HepG2 (cell line): Measurements from ENCODE around the gene PRR12. TPM values are rescaled to one million over a fixed set of nuclear protein-coding genes. Genes with fewer than 3 reads are reported as not detected.

Experiments
- ATAC-seq: fragments of 200-7000 bp; cut with Tn5 transposase; 3 replicates; pipeline ENCODE4 v1.9.1; 2020; ENCODE audit warnings: mild to moderate bottlenecking, moderate library complexity
- BruUV-seq: library from RNA; stranded (reverse); fragments of 400-500 nt; replicated peaks from 2 replicates; lab custom pipeline; 2021; lab: Mats Ljungman, UMichigan
- CTCF ChIA-PET: fragments of 300-600 bp; formaldehyde crosslinking; extraction: SDS; loops from one replicate; lab custom pipeline; 2021; ENCODE audit warnings: low total read pairs, inconsistent platforms, low intra/inter-chr PET ratio; lab: Yijun Ruan, JAX
- POLR2A ChIA-PET: fragments of 350-600 bp; sonication (Branson Sonifier 250); formaldehyde crosslinking; loops from one replicate; lab custom pipeline; 2020; ENCODE audit warnings: antibody characterized with exemption, inconsistent platforms; lab: Yijun Ruan, JAX
- DNase-seq: peaks from one replicate; pipeline ENCODE4 v3.0.0-alpha.2; 2015; ENCODE audit warnings: low spot score
- FAIRE-seq: peaks from 3 replicates; lab custom pipeline; 2011; peaks lifted over from hg19 to GRCh38; lab: Jason Lieb, UNC
- H2AFZ ChIP-seq: one replicate; pipeline ENCODE4 v1.6.1; 2011; ENCODE audit warnings: low read length, inconsistent platforms
- H3K27ac ChIP-seq: fragments of 300-600 bp; 3 replicates; pipeline ENCODE4 v1.8.0; 2011; ENCODE audit warnings: mixed run types, mild to moderate bottlenecking, mixed read lengths, low read length, inconsistent platforms; ENCODE audit not compliant: insufficient read depth; ENCODE audit errors: extremely low read length
- H3K27me3 ChIP-seq, 2 experiments: fragments of 200-600 bp in 1 of 2; 2 replicates in 1 of 2; 3 replicates in 1 of 2; pipeline versions ENCODE4 v1.6.0 to v1.8.0; 2011; ENCODE audit warnings: low read length in 2 of 2, mild to moderate bottlenecking in 2 of 2, moderate library complexity in 2 of 2, inconsistent platforms in 1 of 2; ENCODE audit not compliant: insufficient read depth in 2 of 2, control insufficient read depth in 1 of 2
- H3K36me3 ChIP-seq, 2 experiments: fragments of 200-600 bp in 1 of 2; replicated peaks in 1 of 2; 2 replicates in 1 of 2; 3 replicates in 1 of 2; pipeline versions ENCODE4 v1.5.1 to v1.8.0; 2011; ENCODE audit warnings: low read length in 2 of 2, inconsistent platforms in 1 of 2; ENCODE audit not compliant: insufficient read depth in 2 of 2, control insufficient read depth in 1 of 2
- H3K4me1 ChIP-seq: 2 replicates; pipeline ENCODE4 v1.5.1; 2012; ENCODE audit warnings: low read length, inconsistent platforms; ENCODE audit not compliant: insufficient read depth
- H3K4me2 ChIP-seq: 2 replicates; pipeline ENCODE4 v1.6.0; 2011; ENCODE audit warnings: low read depth, low read length, inconsistent platforms
- H3K4me3 ChIP-seq, 3 experiments: fragments of 200-600 bp in 1 of 3; sonication (generic), shearing (Covaris generic) in 1 of 3; replicated peaks in 1 of 3; 2 replicates each; pipeline ENCODE4 v1.5.1; 2011 to 2016; ENCODE audit warnings: low read length in 3 of 3, inconsistent platforms in 2 of 3, low read depth in 2 of 3, mild to moderate bottlenecking in 2 of 3, control low read depth in 1 of 3, mixed read lengths in 1 of 3; ENCODE audit not compliant: insufficient read depth in 1 of 3
- H3K79me2 ChIP-seq: one replicate; pipeline ENCODE4 v1.6.1; 2011; ENCODE audit warnings: low read length, inconsistent platforms; ENCODE audit not compliant: insufficient read depth
- H3K9ac ChIP-seq: 2 replicates; pipeline ENCODE4 v1.6.0; 2011; ENCODE audit warnings: mild to moderate bottlenecking, low read depth, low read length, inconsistent platforms; ENCODE audit not compliant: insufficient read depth
- H3K9me3 ChIP-seq: 2 replicates; pipeline ENCODE4 v1.5.1; 2012; ENCODE audit warnings: mild to moderate bottlenecking, low read length
- H4K20me1 ChIP-seq: 2 replicates; pipeline ENCODE4 v1.6.0; 2011; ENCODE audit warnings: inconsistent platforms, mild to moderate bottlenecking, low read length, moderate library complexity; ENCODE audit not compliant: insufficient read depth
- BCL6 ChIP-seq: IDR thresholded peaks from 2 replicates; pipeline ENCODE4 v1.6.1; 2016; ENCODE audit warnings: missing genetic modification reagents, missing compliant biosample characterization
- IRX3 ChIP-seq: sonication (generic); formaldehyde crosslinking; IDR thresholded peaks from 2 replicates; pipeline ENCODE4 v1.8.1; 2023; ENCODE audit warnings: mild to moderate bottlenecking, low read depth, missing genetic modification reagents, borderline replicate concordance
- KMT2A ChIP-seq: sonication (generic); formaldehyde crosslinking; IDR thresholded peaks from 2 replicates; pipeline ENCODE4 v1.4.0; 2020; ENCODE audit warnings: missing genetic modification reagents
- MXD4 ChIP-seq: IDR thresholded peaks from 2 replicates; pipeline ENCODE4 v1.6.1; 2016; ENCODE audit warnings: mild to moderate bottlenecking, missing biosample characterization, missing genetic modification reagents
- RARA ChIP-seq: IDR thresholded peaks from 2 replicates; pipeline ENCODE4 v1.6.1; 2016; ENCODE audit warnings: missing genetic modification reagents, missing compliant biosample characterization
- SRF ChIP-seq: IDR thresholded peaks from 2 replicates; pipeline ENCODE4 v1.6.1; 2011; ENCODE audit warnings: mild to moderate bottlenecking, low read depth, low read length, moderate library complexity
- ZNF143 ChIP-seq: sonication (generic); formaldehyde crosslinking; IDR thresholded peaks from 2 replicates; pipeline ENCODE4 v1.4.0; 2020; ENCODE audit warnings: missing genetic modification reagents
- ZNF230 ChIP-seq: sonication (generic); formaldehyde crosslinking; IDR thresholded peaks from 2 replicates; pipeline ENCODE4 v1.4.0; 2020; ENCODE audit warnings: mild to moderate bottlenecking, missing genetic modification reagents
- ZNF543 ChIP-seq: sonication (generic); formaldehyde crosslinking; IDR thresholded peaks from 2 replicates; pipeline ENCODE4 v1.4.0; 2020; ENCODE audit warnings: mild to moderate bottlenecking, missing genetic modification reagents
- WGBS: methylation state at CpG from one replicate; pipeline ENCODE4 v1.1.6; 2017; ENCODE audit warnings: low lambda C conversion rate; 5-methylcytosine and 5-hydroxymethylcytosine counted together
- in situ Hi-C: cut with HindIII; loops from 2 replicates; pipeline ENCODE4 v1.10.0; 2017; ENCODE audit warnings: low pct_unique_long_range_greater_than_20kb; ENCODE audit not compliant: extremely low pct_ligation_motif_present
- intact Hi-C: fragments of 100-400 bp; cut with micrococcal nuclease; formaldehyde crosslinking; loops from one replicate; pipeline ENCODE4 v1.10.0; 2022; ENCODE audit not compliant: unreplicated experiment
- polyA plus RNA-seq, 8 experiments: library from polyadenylated mRNA; depleted of rRNA in 3 of 8; stranded (reverse) in 7 of 8; unstranded in 1 of 8; fragments of >200 nt; fragmentation: Illumina TruSeq in 4 of 8; extraction: Trizol in 4 of 8; gene quantifications; 2 replicates each; pipeline versions ENCODE4 v1.2.1 to v1.2.3, GENCODE V29; 2011 to 2016; ENCODE audit warnings: low read depth in 4 of 8, missing spikeins in 1 of 8, mixed read lengths in 1 of 8; ENCODE audit not compliant: insufficient read depth in 1 of 8
- total RNA-seq, 5 experiments: library from RNA; depleted of rRNA; stranded (reverse); fragments of >200 nt; fragmentation: Illumina TruSeq; extraction: Trizol; gene quantifications; 2 replicates each; pipeline ENCODE4 v1.2.3, GENCODE V29; 2016; ENCODE audit warnings: low read depth in 1 of 5
- TF ChIP-seq, protein P1 (sequence below): IDR thresholded peaks from 2 replicates; pipeline ENCODE4 v1.6.1; 2012; ENCODE audit warnings: inconsistent platforms
- TF ChIP-seq, protein P2 (sequence below): sonication (generic); formaldehyde crosslinking; IDR thresholded peaks from 2 replicates; pipeline ENCODE4 v1.5.1; 2020; ENCODE audit warnings: mild to moderate bottlenecking, missing genetic modification reagents, borderline replicate concordance
- TF ChIP-seq, protein P3 (sequence below): sonication (generic); IDR thresholded peaks from 2 replicates; pipeline ENCODE4 v1.6.1; 2016; ENCODE audit warnings: low read depth, borderline replicate concordance
- TF ChIP-seq, protein P4 (sequence below): sonication (generic); formaldehyde crosslinking; IDR thresholded peaks from 2 replicates; pipeline ENCODE4 v1.5.0; 2020; ENCODE audit warnings: mild to moderate bottlenecking, missing genetic modification reagents

The PRR12 gene
- total and polyA plus RNA-seq, 2 of the 13 experiments (the other 11 are each of a cell fraction or from before 2014, with no cell fraction given), result 0.62 to 1.5 TPM

DNA sequence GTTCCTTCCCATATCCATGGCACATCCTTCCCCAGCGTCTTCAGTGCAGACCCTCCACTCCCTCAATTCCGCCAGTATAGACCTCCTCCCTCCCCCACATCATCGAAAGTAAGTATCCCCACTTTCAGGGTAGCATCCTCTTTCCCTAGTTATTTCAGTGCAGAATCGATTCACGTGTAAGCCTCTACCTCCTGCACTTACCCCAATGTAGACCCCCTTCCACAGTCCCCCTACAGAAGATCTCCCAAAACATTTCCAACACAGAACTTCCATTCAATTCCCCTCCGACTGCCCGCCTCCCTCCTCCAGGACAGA lies 74.0 kb downstream of the PRR12 start (continued):
- TF ChIP-seq BCL6 (CRISPR knock-in tag), result no peak
- TF ChIP-seq, protein P1, sequence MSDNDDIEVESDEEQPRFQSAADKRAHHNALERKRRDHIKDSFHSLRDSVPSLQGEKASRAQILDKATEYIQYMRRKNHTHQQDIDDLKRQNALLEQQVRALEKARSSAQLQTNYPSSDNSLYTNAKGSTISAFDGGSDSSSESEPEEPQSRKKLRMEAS, result no peak
- 0 out of 2 replicates have a peak, but pooled peaks have one; percentile 3 for TF ChIP-seq ZNF543
- TF ChIP-seq IRX3, result no peak
- TF ChIP-seq, protein P2, sequence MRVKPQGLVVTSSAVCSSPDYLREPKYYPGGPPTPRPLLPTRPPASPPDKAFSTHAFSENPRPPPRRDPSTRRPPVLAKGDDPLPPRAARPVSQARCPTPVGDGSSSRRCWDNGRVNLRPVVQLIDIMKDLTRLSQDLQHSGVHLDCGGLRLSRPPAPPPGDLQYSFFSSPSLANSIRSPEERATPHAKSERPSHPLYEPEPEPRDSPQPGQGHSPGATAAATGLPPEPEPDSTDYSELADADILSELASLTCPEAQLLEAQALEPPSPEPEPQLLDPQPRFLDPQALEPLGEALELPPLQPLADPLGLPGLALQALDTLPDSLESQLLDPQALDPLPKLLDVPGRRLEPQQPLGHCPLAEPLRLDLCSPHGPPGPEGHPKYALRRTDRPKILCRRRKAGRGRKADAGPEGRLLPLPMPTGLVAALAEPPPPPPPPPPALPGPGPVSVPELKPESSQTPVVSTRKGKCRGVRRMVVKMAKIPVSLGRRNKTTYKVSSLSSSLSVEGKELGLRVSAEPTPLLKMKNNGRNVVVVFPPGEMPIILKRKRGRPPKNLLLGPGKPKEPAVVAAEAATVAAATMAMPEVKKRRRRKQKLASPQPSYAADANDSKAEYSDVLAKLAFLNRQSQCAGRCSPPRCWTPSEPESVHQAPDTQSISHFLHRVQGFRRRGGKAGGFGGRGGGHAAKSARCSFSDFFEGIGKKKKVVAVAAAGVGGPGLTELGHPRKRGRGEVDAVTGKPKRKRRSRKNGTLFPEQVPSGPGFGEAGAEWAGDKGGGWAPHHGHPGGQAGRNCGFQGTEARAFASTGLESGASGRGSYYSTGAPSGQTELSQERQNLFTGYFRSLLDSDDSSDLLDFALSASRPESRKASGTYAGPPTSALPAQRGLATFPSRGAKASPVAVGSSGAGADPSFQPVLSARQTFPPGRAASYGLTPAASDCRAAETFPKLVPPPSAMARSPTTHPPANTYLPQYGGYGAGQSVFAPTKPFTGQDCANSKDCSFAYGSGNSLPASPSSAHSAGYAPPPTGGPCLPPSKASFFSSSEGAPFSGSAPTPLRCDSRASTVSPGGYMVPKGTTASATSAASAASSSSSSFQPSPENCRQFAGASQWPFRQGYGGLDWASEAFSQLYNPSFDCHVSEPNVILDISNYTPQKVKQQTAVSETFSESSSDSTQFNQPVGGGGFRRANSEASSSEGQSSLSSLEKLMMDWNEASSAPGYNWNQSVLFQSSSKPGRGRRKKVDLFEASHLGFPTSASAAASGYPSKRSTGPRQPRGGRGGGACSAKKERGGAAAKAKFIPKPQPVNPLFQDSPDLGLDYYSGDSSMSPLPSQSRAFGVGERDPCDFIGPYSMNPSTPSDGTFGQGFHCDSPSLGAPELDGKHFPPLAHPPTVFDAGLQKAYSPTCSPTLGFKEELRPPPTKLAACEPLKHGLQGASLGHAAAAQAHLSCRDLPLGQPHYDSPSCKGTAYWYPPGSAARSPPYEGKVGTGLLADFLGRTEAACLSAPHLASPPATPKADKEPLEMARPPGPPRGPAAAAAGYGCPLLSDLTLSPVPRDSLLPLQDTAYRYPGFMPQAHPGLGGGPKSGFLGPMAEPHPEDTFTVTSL, result peak; percentile 48; the same call in 1 of the 2 replicates

DNA sequence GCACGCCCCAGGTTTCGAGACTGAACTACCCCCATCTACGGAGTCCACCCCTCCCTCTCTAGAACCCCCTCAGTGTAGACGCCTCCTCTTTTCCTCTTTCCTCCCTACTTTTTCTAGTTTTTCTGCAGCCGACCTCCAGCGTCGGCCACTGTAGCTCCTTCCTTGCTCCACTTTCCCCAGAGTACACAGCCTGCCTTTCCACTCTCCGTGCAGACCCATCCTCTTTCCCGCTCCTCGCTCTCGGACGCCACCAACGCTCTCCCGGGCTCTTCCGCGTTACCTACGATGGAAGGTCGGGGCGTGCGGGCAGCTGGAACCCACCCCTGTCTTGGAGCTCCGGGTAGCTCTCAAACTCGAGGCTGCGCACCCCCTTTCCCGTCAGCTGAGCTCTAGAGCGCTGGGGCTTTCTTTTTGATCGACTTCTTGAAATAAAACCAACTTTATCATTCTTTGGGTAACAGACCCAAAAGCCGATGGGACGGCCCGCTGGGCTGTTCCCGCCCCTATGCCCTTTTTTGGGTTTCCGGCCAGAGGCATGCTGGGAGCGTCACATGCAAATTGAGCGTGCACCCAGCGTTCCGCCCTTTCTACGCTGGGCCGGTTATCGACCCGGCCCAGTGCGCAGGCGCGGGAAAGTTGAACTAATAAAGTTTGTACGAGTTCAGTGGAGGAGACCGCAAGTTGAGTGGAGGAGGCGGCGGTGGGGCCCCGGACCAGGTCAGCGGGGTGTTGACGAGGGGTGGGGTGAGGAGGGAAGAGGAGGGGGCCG lies 74.6 kb downstream of the PRR12 start, which contains the start of the genes BCL2L12 and IRF3:
TSS of gene BCL2L12 (plus strand) at position 583 of the 769 bp plus-strand sequence. CDS start 760 bp downstream, outside the sequence.
TSS of gene IRF3 (minus strand) at position 507 of the 769 bp plus-strand sequence. CDS start 1,019 bp downstream, outside the sequence.
- Histone ChIP-seq H3K27me3 (no peaks in the 10 kb centered on the region; a peak in 1 of 5 replicates), H3K4me3 (peak within 1 kb of the TSS; percentile 63 to 96 (median 93)), H3K79me2 (peaks cover 30% of the 10 kb centered on the region), H3K4me2 (peak within 1 kb of the TSS; percentile 98), H3K27ac (peak within 1 kb of the TSS; percentile 74), H3K36me3 (peaks cover 9 to 27% of the 10 kb centered on the region in 2 experiments), H3K9ac (peak within 1 kb of the TSS; percentile 90), H3K9me3 (no peaks in the 10 kb centered on the region), H2AFZ (no peak within 1 kb of the TSS), H4K20me1 (peaks cover 5% of the 10 kb centered on the region; the same call in 1 of the 2 replicates), H3K4me1 (peaks cover 27% of the 10 kb centered on the region)
- under 1% methylated on average over 46 of the region's 50 CpGs for WGBS
- ChIA-PET CTCF (no interaction called here), POLR2A (interaction anchor here (1.5 to 5.7 kb wide), 4 partner anchors 11 to 153 kb away, joined by 3 to 92 read pairs (median 30); partner anchors contain the start of genes FCGRT, PRMT1, RRAS and SCAF1)
- DNase-seq, result peak; percentile 92
- in situ Hi-C loops (no loop called here), intact Hi-C loops (loop anchor here (2.0 kb wide), 1 partner anchor 25 kb away; the partner anchor contains the start of gene RRAS)
- peak; percentile 81 for ATAC-seq
- TSS peak; percentile 51 for BruUV-seq
- FAIRE-seq, result peak; percentile 92
- TF ChIP-seq, protein P3, sequence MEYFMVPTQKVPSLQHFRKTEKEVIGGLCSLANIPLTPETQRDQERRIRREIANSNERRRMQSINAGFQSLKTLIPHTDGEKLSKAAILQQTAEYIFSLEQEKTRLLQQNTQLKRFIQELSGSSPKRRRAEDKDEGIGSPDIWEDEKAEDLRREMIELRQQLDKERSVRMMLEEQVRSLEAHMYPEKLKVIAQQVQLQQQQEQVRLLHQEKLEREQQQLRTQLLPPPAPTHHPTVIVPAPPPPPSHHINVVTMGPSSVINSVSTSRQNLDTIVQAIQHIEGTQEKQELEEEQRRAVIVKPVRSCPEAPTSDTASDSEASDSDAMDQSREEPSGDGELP, result 0 out of 2 replicates have a peak, but pooled peaks have one; percentile 11
- TF ChIP-seq ZNF230, result peak; percentile 23; the same call in 1 of the 2 replicates
- no peak for TF ChIP-seq MXD4
- peak; percentile 90 for TF ChIP-seq ZNF143 (CRISPR knock-in tag)
- TF ChIP-seq RARA, result no peak
- TF ChIP-seq, protein P4, sequence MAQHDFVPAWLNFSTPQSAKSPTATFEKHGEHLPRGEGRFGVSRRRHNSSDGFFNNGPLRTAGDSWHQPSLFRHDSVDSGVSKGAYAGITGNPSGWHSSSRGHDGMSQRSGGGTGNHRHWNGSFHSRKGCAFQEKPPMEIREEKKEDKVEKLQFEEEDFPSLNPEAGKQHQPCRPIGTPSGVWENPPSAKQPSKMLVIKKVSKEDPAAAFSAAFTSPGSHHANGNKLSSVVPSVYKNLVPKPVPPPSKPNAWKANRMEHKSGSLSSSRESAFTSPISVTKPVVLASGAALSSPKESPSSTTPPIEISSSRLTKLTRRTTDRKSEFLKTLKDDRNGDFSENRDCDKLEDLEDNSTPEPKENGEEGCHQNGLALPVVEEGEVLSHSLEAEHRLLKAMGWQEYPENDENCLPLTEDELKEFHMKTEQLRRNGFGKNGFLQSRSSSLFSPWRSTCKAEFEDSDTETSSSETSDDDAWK, result no peak
- peak; percentile 100 for TF ChIP-seq SRF
- no peak for TF ChIP-seq KMT2A
